ENCODE data around the gene FIBP. TPM values are rescaled to one million over a fixed set of nuclear protein-coding genes. Genes with fewer than 3 reads are reported as not detected.
"Not testable (repeated sequence)": the region's sequence is repeated elsewhere in the genome, so short reads cannot be mapped to it uniquely, and the experiment has no call there.

Gene FIBP
- total and polyA plus RNA-seq, 5 donors from 2014 or later = 29.8 to 81.7 (median 72.1) TPM

DNA sequence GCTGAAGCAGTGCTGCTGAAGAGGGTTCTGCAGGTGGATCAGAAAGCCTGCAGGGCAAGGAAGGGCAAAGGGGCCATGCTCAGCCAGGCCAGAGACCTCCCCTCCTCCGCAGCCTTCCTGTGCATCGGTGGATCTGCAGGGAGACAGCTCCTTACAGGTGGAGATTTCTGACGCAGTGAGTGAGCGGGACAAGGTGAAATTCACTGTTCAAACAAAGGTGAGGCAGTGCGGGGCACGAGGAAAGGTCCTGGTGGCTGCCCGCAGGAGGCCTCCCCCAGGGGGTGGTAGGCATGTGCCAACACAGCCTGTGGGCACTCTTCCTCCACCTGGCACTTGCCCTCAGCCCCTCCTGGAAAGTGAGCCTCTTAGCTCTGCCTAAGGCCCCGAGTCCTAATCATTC, 38.9 kb downstream of the FIBP start:
- peaks cover 23% of the 10 kb centered on the region for H3K36me3 Mint-ChIP-seq
- DNase-seq (no peak), ATAC-seq (ENCODE audit: low read depth in 2 of 2) (no peak)
- Histone ChIP-seq H3K27ac (ENCODE audit: insufficient read depth, low read length, poor library complexity, severe bottlenecking) (no peak overlapping the region), H3K27me3 (ENCODE audit: control insufficient read depth, insufficient read depth, low read length) (no peaks in the 10 kb centered on the region), H3K4me1 (ENCODE audit: control insufficient read depth, insufficient read depth, low read length, poor library complexity, severe bottlenecking) (peaks cover 8% of the 10 kb centered on the region), H3K4me3 (ENCODE audit: low read depth, low read length) (no peak overlapping the region), H3K9me3 (ENCODE audit: control insufficient read depth in 2 of 2, low read length in 2 of 2) (peaks cover 6 to 9% of the 10 kb centered on the region in 2 experiments), H3K36me3 (ENCODE audit: control insufficient read depth, insufficient read depth, low read length) (peaks cover 34% of the 10 kb centered on the region)
- no peaks in the 10 kb centered on the region for H3K9me3 Mint-ChIP-seq
- peaks cover 0 to 19% (median 5%) of the 10 kb centered on the region in 4 donors for H3K4me1 Mint-ChIP-seq
- H3K27ac Mint-ChIP-seq = no peak overlapping the region
- H3K4me3 Mint-ChIP-seq = no peak overlapping the region
- H3K27me3 Mint-ChIP-seq = no peaks in the 10 kb centered on the region

DNA sequence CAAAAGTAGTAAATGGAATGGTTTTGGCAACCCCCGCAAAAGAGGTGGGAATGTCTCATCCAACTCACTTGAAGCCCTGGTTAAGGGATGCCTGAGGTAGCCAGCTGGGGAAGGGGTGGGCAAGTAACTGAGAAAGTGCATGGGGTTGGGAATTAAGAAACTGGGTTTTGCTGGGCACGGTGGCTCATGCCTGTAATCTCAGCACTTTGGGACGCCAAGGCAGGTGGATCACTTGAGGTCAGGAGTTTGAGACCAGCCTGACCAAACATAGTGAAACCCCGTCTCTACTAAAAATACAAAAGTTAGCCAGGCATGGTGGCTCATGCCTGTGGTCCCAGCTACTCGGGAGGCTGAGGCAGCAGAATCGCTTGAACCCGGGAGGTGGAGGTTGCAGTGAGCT, 39.6 kb downstream of the FIBP start:
- H3K36me3 Mint-ChIP-seq = peaks cover 16% of the 10 kb centered on the region
- H3K4me3 ChIP-seq (ENCODE audit: low read depth, low read length); H3K4me1 ChIP-seq (ENCODE audit: control insufficient read depth, insufficient read depth, low read length, poor library complexity, severe bottlenecking); DNase-seq; H3K27ac ChIP-seq (ENCODE audit: insufficient read depth, low read length, poor library complexity, severe bottlenecking); H3K9me3 Mint-ChIP-seq; ATAC-seq (ENCODE audit: low read depth in 2 of 2); H3K9me3 ChIP-seq (ENCODE audit: control insufficient read depth in 2 of 2, low read length in 2 of 2); H3K27ac Mint-ChIP-seq; H3K27me3 Mint-ChIP-seq; H3K27me3 ChIP-seq (ENCODE audit: control insufficient read depth, insufficient read depth, low read length): not testable (repeated sequence)
- H3K4me3 Mint-ChIP-seq = peak overlapping the region in 1 of 4 donors; percentile 27
- peaks cover 0 to 13% (median 2%) of the 10 kb centered on the region in 4 donors for H3K4me1 Mint-ChIP-seq
- peaks cover 27% of the 10 kb centered on the region for H3K36me3 ChIP-seq (ENCODE audit: control insufficient read depth, insufficient read depth, low read length)

DNA sequence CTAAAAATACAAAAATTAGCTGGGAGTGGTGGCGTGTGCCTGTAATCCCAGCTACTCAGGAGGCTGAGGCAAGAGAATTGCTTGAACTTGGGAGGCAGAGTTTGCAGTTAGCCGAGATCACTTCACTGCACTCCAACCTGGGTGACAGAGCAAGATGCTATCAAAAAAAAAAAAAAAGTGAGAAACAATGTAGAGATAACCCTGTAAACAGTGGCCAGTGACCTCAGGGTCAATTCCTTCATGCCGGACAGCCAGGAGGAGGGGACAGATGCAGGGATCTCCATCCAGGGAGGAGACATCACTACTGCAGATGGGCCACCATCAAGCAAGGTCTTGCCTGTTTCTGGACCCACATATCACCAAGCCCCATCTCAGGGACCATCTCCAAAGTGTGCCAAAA, 40.5 kb downstream of the FIBP start:
- H3K4me1 Mint-ChIP-seq = peaks cover 0 to 7% (median 0%) of the 10 kb centered on the region in 4 donors
- no peak overlapping the region for H3K4me3 ChIP-seq (ENCODE audit: low read depth, low read length)
- no peak overlapping the region for H3K27ac ChIP-seq (ENCODE audit: insufficient read depth, low read length, poor library complexity, severe bottlenecking)
- H3K4me1 ChIP-seq (ENCODE audit: control insufficient read depth, insufficient read depth, low read length, poor library complexity, severe bottlenecking) = no peaks in the 10 kb centered on the region
- no peaks in the 10 kb centered on the region for H3K27me3 ChIP-seq (ENCODE audit: control insufficient read depth, insufficient read depth, low read length)
- no peak for ATAC-seq (ENCODE audit: low read depth in 2 of 2)
- DNase-seq = no peak
- peak overlapping the region in 1 of 3 donors; percentile 41 for H3K27ac Mint-ChIP-seq
- H3K4me3 Mint-ChIP-seq = peak overlapping the region in 1 of 4 donors; percentile 32
- H3K36me3 Mint-ChIP-seq = peaks cover 10% of the 10 kb centered on the region
- H3K36me3 ChIP-seq (ENCODE audit: control insufficient read depth, insufficient read depth, low read length) = peaks cover 17% of the 10 kb centered on the region
- H3K9me3 ChIP-seq (ENCODE audit: control insufficient read depth in 2 of 2, low read length in 2 of 2) = peaks cover 6 to 9% of the 10 kb centered on the region in 2 experiments
- H3K9me3 Mint-ChIP-seq = no peaks in the 10 kb centered on the region
- H3K27me3 Mint-ChIP-seq = no peaks in the 10 kb centered on the region

DNA sequence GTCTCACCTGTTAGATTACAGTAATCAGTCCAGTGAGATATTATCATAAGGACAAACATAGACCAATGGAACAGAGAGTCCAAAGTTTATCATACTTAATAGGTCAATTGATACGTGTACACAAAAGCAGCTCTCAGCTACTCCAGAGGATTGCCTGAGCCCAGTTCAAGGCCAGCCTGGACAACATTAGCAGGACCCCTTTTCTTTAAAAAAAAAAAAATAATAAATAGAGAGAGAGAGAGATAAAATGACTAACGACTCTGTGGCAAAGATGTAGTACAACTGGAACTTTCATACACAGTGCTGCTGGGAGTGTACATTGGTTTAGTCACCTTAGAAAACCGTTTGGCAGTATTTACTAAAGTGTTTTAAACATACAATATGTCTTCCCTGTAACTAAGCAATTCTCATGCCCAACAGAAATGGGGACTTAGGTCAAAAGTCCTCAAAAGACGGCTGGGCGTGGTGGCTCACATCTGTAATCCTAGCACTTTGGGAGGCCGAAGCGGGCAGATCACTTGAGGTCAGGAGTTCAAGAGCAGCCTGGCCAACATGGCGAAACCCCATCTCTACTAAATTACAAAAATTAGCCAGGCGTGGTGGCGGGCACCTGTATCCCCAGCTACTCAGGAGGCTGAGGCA, 43.9 kb downstream of the FIBP start:
- no peak overlapping the region for H3K27ac Mint-ChIP-seq
- H3K36me3 Mint-ChIP-seq = no peaks in the 10 kb centered on the region
- H3K4me1 ChIP-seq (ENCODE audit: control insufficient read depth, insufficient read depth, low read length, poor library complexity, severe bottlenecking) = no peaks in the 10 kb centered on the region
- H3K4me1 Mint-ChIP-seq = no peaks in the 10 kb centered on the region
- no peaks in the 10 kb centered on the region for H3K36me3 ChIP-seq (ENCODE audit: control insufficient read depth, insufficient read depth, low read length)
- no peak for DNase-seq
- no peak overlapping the region for H3K4me3 ChIP-seq (ENCODE audit: low read depth, low read length)
- H3K4me3 Mint-ChIP-seq = no peak overlapping the region
- H3K9me3 Mint-ChIP-seq = no peaks in the 10 kb centered on the region
- H3K27ac ChIP-seq (ENCODE audit: insufficient read depth, low read length, poor library complexity, severe bottlenecking) = no peak overlapping the region
- no peaks in the 10 kb centered on the region for H3K9me3 ChIP-seq (ENCODE audit: control insufficient read depth in 2 of 2, low read length in 2 of 2)
- ATAC-seq (ENCODE audit: low read depth in 2 of 2) = no peak
- no peaks in the 10 kb centered on the region for H3K27me3 ChIP-seq (ENCODE audit: control insufficient read depth, insufficient read depth, low read length)
- no peaks in the 10 kb centered on the region for H3K27me3 Mint-ChIP-seq

DNA sequence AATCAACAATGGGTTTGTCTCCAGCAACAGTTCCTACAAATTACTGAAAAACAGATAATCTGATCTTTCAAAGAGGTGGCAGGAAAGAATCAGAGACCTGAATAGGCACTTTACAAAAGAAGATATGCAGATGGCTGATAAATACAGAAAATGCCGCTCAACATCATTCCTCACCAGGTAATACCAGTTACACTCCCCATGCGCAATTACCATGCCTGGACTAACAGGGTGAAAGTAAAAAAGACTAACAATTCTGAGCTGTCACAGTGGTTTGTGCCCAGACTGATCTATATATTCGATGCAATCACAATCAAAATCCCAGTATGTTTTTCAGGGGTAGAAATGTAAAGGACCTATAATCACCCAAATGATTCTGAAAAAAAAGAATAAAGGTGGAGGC, 44.5 kb downstream of the FIBP start:
- no peaks in the 10 kb centered on the region for H3K27me3 ChIP-seq (ENCODE audit: control insufficient read depth, insufficient read depth, low read length)
- H3K27me3 Mint-ChIP-seq = no peaks in the 10 kb centered on the region
- no peaks in the 10 kb centered on the region for H3K4me1 ChIP-seq (ENCODE audit: control insufficient read depth, insufficient read depth, low read length, poor library complexity, severe bottlenecking)
- no peaks in the 10 kb centered on the region for H3K36me3 Mint-ChIP-seq
- H3K4me3 Mint-ChIP-seq = no peak overlapping the region
- H3K36me3 ChIP-seq (ENCODE audit: control insufficient read depth, insufficient read depth, low read length) = no peaks in the 10 kb centered on the region
- H3K9me3 Mint-ChIP-seq = no peaks in the 10 kb centered on the region
- no peak overlapping the region for H3K4me3 ChIP-seq (ENCODE audit: low read depth, low read length)
- no peak overlapping the region for H3K27ac Mint-ChIP-seq
- no peak overlapping the region for H3K27ac ChIP-seq (ENCODE audit: insufficient read depth, low read length, poor library complexity, severe bottlenecking)
- H3K9me3 ChIP-seq (ENCODE audit: control insufficient read depth in 2 of 2, low read length in 2 of 2) = no peaks in the 10 kb centered on the region
- DNase-seq (no peak), ATAC-seq (ENCODE audit: low read depth in 2 of 2) (no peak)
- no peaks in the 10 kb centered on the region for H3K4me1 Mint-ChIP-seq

DNA sequence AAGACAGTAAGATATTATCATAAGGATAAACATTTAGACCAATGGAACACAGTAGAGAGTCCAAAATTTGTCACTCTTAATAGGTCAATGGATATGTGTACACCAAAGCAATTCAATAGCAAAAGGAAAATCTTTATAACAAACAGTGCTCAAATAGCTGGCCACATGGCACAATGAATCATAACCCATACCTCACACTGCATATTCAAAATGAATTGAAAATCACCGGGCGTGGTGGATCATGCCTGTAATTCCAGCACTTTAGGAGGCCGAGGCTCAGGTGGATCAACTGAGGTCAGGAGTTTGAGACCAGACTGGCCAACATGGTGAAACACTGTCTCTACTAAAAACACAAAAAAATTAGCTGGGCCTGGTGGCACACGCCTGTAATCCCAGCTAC, 46.1 kb downstream of the FIBP start:
- Histone ChIP-seq H3K27ac (ENCODE audit: insufficient read depth, low read length, poor library complexity, severe bottlenecking) (no peak overlapping the region), H3K4me1 (ENCODE audit: control insufficient read depth, insufficient read depth, low read length, poor library complexity, severe bottlenecking) (no peaks in the 10 kb centered on the region), H3K9me3 (ENCODE audit: control insufficient read depth in 2 of 2, low read length in 2 of 2) (no peaks in the 10 kb centered on the region), H3K4me3 (ENCODE audit: low read depth, low read length) (no peak overlapping the region), H3K27me3 (ENCODE audit: control insufficient read depth, insufficient read depth, low read length) (no peaks in the 10 kb centered on the region), H3K36me3 (ENCODE audit: control insufficient read depth, insufficient read depth, low read length) (no peaks in the 10 kb centered on the region)
- Mint-ChIP-seq H3K9me3 (no peaks in the 10 kb centered on the region), H3K4me1 (no peaks in the 10 kb centered on the region), H3K4me3 (no peak overlapping the region), H3K27ac (no peak overlapping the region), H3K27me3 (no peaks in the 10 kb centered on the region), H3K36me3 (no peaks in the 10 kb centered on the region)
- no peak for DNase-seq
- ATAC-seq (ENCODE audit: low read depth in 2 of 2) = no peak

DNA sequence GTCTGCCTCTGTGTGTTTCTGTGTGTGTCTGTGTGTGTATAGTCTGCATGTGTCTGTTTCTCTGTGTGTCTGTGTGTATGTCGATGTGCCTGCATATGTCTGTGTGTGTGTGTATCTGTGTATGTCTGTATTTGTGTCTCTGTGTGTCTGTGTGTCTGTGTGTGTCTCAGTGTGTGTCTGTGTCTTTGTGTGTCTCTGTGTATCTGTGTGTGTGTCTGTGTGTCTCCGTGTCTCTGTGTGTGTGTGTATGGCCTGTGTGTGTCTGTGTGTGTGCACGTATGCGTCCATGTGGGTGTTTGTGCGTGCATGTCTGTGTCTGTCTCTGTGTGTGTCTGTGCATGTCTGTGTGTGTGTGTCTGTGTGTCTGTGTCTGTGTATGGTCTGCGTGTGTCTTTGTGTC, 54.1 kb downstream of the FIBP start:
- Mint-ChIP-seq H3K9me3 (no peaks in the 10 kb centered on the region), H3K4me3 (no peak overlapping the region)
- no peak for ATAC-seq (ENCODE audit: low read depth in 2 of 2)

More for the DNA sequence above, 54.1 kb downstream of the FIBP start:
- no peak for DNase-seq
- H3K4me1 ChIP-seq (ENCODE audit: control insufficient read depth, insufficient read depth, low read length, poor library complexity, severe bottlenecking) = peaks cover 17% of the 10 kb centered on the region
- no peaks in the 10 kb centered on the region for H3K9me3 ChIP-seq (ENCODE audit: control insufficient read depth in 2 of 2, low read length in 2 of 2)
- H3K27ac ChIP-seq (ENCODE audit: insufficient read depth, low read length, poor library complexity, severe bottlenecking) = no peak overlapping the region
- Mint-ChIP-seq H3K4me1 (peaks cover 0 to 10% (median 5%) of the 10 kb centered on the region in 4 donors), H3K36me3 (no peaks in the 10 kb centered on the region), H3K27me3 (peaks cover 15% of the 10 kb centered on the region), H3K27ac (no peak overlapping the region)
- peaks cover 4% of the 10 kb centered on the region for H3K27me3 ChIP-seq (ENCODE audit: control insufficient read depth, insufficient read depth, low read length)
- peak overlapping the region; percentile 70 for H3K4me3 ChIP-seq (ENCODE audit: low read depth, low read length)
- no peaks in the 10 kb centered on the region for H3K36me3 ChIP-seq (ENCODE audit: control insufficient read depth, insufficient read depth, low read length)

Measured in CD4-positive, CD25-positive, alpha-beta regulatory T cell (primary cell).